GM18499 (cell line): ENCODE measurements around the gene SENP3.

ENCODE experiments used
- ATAC-seq: cut with Tn5 transposase; IDR thresholded peaks from one replicate; pipeline ENCODE4 v1.9.1; 2021; ENCODE audit warnings: moderate number of reproducible peaks; ENCODE audit not compliant: insufficient read depth, unreplicated experiment

SENP3 gene

DNA sequence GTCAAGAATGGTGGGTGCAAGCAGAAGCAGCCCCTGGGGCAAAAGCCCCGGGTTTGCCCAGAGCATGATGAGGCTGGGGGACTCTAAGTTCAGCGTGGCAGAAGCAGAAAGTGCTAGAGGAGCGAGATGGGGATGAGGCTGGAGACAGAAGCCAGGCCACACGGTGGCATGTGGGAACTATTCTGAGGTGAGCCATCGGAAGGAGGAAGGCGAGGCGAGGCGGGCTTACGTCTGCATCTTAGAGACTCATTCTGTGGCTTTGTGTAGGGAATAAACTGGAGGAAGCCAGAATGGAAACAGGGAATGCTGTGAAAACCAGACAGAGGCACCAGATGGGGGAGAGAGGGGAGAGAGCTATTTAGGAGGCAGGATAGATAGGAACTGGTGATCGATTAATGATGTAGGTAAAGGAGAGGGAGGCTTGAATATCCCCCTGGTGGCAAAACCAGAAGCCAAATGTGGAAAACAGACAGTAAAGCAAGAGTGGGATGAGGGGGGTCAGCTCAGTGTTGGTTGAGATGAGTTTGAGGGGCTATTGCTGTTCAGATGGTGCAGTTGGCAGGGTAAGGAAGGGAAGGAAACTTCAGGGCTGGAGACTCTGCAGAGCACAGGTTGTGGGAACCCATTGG is 6.3 kb upstream of the SENP3 start:
- no peak for ATAC-seq

DNA sequence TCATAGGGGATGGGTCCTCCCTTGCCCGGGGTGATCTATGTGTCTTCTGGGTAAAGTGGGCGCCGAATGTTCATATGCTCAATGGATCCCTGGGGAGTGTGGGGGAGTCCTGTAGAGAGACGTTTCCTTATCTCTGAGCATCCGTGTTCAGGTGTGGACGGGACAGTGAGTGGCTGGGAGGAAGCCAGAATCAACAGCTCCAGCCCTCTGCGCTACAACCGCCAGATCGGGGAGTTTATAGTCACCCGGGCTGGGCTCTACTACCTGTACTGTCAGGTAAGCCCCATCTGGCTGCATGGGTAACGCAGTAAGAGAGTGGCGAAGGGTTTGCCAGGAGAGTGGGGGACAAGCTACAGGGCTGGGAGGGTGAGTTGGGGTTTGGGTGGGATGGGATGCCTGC is 5.1 kb upstream of the SENP3 start:
- no peak for ATAC-seq

GRCh38 chr17:7557147-7557764 is 4.5 kb upstream of the SENP3 start:
- ATAC-seq, result no peak

DNA sequence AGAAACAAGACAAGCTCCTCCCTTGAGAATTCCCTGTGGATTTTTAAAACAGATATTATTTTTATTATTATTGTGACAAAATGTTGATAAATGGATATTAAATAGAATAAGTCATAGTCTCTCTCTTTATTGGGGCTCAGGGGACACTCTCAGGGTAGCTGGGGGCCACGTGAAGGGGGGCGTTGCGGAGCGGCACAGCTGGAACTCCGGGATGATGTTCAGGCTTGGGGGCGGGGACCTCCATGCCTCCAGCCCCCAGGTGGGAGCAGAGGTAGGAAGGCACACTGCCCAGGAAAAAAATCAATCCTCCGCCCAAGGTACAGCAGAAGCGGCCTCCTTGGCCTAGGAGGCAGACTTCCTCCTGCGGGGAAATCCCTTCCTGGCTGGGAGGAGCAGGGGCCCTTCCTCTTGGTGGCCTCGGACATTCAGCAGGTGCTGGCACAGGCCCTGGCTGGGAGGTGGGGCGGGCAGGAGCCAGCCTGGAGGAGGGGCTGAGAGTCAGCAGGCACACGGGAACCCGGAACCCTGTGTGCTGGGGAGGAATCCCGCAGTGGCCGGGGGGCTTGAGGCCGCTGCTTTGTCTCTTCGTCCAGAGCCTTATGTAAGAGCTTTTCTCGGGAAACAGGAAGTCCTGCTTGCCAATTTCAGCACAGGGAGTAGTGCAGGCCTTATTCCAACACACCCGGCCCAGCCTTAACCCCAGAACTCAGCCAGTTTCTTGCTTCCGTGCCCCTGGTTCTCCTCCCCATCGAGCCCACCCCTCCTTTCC is 3.8 kb upstream of the SENP3 start:
- ATAC-seq, result no peak

DNA sequence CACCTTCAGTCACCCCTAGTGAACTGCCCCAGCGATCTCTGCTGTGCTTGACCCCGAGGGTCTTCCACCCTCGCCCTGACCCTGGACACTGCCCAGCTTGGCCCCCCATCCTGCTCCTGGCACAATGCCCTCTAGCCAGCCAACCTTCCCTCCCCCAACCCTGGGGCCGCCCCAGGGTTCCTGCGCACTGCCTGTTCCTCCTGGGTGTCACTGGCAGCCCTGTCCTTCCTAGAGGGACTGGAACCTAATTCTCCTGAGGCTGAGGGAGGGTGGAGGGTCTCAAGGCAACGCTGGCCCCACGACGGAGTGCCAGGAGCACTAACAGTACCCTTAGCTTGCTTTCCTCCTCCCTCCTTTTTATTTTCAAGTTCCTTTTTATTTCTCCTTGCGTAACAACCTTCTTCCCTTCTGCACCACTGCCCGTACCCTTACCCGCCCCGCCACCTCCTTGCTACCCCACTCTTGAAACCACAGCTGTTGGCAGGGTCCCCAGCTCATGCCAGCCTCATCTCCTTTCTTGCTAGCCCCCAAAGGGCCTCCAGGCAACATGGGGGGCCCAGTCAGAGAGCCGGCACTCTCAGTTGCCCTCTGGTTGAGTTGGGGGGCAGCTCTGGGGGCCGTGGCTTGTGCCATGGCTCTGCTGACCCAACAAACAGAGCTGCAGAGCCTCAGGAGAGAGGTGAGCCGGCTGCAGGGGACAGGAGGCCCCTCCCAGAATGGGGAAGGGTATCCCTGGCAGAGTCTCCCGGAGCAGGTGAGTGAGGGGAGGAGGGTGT is 3.0 kb upstream of the SENP3 start, which contains the start of gene TNFSF13:
TNFSF13 (plus strand) TSS at position 207 of the 776 bp plus-strand sequence; CDS start at position 497, 290 bp downstream.
- ATAC-seq, result no peak

- ATAC-seq, result no peak
These were observed 2.2 kb upstream of the SENP3 start for GRCh38 chr17:7559320-7560171.

- no peak for ATAC-seq
These were observed 1.3 kb upstream of the SENP3 start for GRCh38 chr17:7560172-7561027.

GRCh38 chr17:7561028-7561575 is 617 bp upstream of the SENP3 start:
- no peak for ATAC-seq

GRCh38 chr17:7562208-7562605 is 488 bp downstream of the SENP3 start:
- no peak for ATAC-seq

GRCh38 chr17:7563115-7563869 is 1.6 kb downstream of the SENP3 start:
- no peak for ATAC-seq

- ATAC-seq, result no peak
These were observed 7.9 kb downstream of the SENP3 start for GRCh38 chr17:7569571-7569970.

GRCh38 chr17:7570351-7570750 is 8.6 kb downstream of the SENP3 start:
- ATAC-seq, result no peak

GRCh38 chr17:7572338-7572587 is 10.5 kb downstream of the SENP3 start:
- no peak for ATAC-seq

- peak; percentile 81 for ATAC-seq
These were observed 11.0 kb downstream of the SENP3 start for GRCh38 chr17:7572588-7573323.

DNA sequence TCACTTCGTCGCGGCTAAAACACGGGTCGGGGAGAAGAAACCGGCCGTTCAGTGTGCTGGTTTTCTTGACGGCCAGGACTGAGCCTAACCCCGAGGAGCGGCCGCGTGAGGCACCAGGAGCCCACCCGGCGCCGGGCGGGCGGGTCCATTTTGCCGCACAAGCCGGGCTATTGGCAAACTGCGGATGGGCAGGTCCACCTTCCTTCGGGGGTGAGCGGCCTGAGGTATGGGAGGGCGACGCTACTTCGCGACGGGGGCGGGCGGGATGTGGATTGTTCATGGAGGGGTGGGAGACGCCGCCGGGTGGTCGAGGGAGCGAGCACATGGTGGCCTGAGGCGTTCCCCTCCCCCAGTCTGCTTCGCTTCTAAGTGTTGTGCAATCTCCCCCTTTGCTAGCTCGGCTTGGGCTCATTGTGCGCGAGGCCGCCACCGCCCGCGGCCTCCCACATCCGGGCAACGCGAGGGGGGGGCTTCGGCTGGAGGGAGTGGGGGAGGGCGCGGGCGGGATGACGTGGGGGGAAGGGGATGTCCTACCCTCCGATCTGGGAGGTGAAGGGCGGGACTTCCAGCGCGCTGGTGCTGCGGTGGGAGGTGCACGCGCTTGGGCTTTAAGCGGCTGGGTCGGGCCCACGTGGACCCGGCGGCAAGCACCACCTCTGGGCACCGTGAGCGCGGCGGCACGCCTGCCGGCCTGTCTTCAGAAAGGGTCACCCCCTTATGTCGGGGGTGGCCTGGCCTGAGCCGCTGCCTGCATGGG is 11.8 kb downstream of the SENP3 start:
- ATAC-seq, result no peak

DNA sequence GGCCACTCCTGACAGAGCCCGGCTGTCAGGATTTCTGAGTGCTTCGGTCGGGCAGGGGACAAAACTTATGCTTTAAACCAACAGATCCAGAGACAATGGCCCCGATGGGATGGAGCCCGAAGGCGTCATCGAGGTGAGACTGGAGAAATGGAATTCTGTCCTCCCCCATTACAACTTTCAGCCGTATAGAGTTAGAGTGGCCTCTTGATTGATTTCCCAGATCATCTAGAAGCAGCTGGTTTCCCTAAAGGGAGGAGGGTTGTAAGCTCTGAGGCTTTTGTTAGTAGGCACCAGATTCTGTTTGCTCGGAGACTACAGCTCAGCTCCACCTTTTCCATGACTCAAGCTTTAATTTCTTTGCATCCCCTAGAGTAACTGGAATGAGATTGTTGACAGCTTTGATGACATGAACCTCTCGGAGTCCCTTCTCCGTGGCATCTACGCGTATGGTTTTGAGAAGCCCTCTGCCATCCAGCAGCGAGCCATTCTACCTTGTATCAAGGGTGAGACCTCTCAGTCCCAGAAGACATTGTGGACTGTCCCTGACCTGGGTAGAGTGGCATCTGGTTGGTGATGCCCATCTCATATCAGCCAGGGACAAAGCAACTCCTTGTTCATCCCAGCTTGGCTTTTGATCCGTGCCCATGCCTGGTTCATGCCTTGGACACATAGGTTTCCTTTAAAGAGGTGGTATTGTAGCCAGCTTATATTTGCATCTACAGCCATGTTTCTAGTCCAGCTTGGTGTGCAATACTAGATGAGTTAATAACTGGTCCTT is 12.6 kb downstream of the SENP3 start:
- no peak for ATAC-seq
